ENCODE results near the gene NEO1. TPM values are rescaled to one million over a fixed set of nuclear protein-coding genes. Genes with fewer than 3 reads are reported as not detected.

Gene NEO1
- total RNA-seq, 1 donor from 2014 or later: 31.0 TPM

DNA sequence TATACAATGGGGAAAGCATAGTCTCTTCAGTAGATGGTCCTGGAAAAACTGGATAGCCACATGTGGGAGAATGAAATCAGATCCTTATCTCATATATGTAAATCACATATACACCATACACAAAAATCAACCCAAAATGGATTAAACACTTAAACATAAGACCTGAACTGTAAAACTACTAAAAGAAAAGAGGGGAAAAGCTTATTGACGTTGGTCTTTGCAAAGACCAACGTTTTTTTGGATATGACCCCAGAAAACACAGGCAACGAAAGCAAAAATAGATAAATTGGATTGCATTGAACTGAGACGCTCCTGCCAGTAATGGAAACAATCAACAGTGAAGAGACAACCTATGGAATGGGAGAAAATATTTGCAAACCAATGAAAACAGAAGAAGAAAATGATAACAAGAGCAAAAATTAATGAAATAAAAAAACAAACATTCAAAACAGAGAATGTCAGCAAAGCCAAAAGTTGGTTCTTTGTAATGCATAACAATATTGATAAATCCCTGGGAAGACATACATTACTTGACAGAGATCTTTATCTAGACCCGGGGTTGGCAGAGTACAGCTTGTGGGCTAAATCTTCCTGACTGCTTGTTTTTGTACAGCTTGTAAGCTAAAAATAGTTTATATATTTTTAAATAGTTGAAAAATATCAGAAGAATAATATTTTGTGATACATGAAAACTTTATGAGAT lies 86.9 kb downstream of the NEO1 start:
- no peak overlapping the region for H3K4me3 ChIP-seq (ENCODE audit: low read depth, low read length)
- TF ChIP-seq, protein P1, sequence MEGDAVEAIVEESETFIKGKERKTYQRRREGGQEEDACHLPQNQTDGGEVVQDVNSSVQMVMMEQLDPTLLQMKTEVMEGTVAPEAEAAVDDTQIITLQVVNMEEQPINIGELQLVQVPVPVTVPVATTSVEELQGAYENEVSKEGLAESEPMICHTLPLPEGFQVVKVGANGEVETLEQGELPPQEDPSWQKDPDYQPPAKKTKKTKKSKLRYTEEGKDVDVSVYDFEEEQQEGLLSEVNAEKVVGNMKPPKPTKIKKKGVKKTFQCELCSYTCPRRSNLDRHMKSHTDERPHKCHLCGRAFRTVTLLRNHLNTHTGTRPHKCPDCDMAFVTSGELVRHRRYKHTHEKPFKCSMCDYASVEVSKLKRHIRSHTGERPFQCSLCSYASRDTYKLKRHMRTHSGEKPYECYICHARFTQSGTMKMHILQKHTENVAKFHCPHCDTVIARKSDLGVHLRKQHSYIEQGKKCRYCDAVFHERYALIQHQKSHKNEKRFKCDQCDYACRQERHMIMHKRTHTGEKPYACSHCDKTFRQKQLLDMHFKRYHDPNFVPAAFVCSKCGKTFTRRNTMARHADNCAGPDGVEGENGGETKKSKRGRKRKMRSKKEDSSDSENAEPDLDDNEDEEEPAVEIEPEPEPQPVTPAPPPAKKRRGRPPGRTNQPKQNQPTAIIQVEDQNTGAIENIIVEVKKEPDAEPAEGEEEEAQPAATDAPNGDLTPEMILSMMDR (conservative IDR thresholded peaks at IDR 0.05; ENCODE audit: low read depth, low read length): no peak
- DNase-seq (ENCODE audit: low read depth): no peak

DNA sequence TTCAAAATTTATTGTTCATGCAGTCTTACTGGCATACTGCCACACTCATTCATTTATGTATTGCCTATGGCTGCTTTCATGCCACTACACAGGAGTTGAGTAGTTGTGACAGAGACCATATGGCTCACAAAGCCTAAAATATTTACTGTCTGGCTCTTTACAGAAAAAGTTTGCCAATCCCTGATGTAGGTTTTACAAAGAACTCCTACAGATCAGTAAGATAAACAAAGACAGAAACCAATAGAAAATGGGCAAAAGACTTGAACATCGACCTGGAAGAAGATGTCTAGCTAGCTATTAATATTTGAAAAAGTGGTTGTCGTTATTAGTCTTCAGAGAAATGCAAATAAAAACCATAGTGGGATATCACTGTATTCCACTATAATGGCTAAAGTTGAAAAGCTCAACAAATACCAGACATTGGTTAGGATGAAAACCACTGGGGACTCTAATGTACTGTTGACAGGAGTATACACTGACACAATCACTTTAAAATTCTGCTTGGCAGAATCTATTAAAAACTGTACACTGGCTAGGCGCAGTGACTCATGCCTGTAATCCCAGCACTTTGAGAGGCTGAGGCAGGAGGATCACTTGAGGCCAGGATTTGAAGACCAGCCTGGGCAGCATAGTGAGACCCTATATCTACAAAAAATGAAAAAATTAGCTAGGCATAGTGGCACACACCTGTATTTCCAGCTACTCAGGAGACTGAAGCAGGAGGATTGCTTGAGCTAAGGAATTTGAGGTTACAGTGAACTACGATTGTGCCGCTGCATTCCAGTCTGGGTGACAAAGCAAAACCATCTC lies 87.7 kb downstream of the NEO1 start:
- no peak for DNase-seq (ENCODE audit: low read depth)
- TF ChIP-seq, protein P1 (conservative IDR thresholded peaks at IDR 0.05; ENCODE audit: low read depth, low read length): no peak
- no peak overlapping the region for H3K4me3 ChIP-seq (ENCODE audit: low read depth, low read length)

DNA sequence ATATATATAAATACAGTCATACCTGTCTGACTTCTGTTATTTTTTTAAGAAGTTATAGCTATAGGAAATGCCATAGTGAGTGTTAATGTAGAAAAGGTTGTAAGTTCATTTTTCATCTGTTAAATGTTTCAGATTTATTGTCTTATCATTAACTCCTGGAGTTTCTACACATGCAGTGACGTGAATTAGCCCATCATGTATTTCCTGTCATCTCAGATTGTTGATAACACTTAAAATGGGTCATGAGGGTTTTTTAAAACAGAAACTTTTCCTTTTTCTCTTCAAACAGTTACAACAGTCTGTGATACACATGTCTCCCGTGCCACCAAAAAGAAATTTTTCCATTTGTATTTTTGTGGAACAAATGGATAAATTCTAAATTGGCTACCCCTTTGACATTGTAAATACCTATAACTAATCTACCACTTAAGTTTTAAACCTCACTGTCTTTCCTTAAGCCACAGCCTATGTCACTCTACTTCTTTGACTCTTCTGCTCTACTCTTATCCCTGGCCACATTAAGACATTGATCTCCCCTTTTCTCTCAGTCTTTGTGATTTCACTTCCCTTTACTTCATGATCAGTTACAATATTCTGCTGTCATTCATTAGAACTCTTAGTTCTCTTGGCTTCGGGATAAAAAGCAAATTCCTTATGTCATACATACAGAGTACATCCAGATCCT lies 89.1 kb downstream of the NEO1 start:
- no peak for DNase-seq (ENCODE audit: low read depth)
- TF ChIP-seq, protein P1 (conservative IDR thresholded peaks at IDR 0.05; ENCODE audit: low read depth, low read length): no peak
- no peak overlapping the region for H3K4me3 ChIP-seq (ENCODE audit: low read depth, low read length)

DNA sequence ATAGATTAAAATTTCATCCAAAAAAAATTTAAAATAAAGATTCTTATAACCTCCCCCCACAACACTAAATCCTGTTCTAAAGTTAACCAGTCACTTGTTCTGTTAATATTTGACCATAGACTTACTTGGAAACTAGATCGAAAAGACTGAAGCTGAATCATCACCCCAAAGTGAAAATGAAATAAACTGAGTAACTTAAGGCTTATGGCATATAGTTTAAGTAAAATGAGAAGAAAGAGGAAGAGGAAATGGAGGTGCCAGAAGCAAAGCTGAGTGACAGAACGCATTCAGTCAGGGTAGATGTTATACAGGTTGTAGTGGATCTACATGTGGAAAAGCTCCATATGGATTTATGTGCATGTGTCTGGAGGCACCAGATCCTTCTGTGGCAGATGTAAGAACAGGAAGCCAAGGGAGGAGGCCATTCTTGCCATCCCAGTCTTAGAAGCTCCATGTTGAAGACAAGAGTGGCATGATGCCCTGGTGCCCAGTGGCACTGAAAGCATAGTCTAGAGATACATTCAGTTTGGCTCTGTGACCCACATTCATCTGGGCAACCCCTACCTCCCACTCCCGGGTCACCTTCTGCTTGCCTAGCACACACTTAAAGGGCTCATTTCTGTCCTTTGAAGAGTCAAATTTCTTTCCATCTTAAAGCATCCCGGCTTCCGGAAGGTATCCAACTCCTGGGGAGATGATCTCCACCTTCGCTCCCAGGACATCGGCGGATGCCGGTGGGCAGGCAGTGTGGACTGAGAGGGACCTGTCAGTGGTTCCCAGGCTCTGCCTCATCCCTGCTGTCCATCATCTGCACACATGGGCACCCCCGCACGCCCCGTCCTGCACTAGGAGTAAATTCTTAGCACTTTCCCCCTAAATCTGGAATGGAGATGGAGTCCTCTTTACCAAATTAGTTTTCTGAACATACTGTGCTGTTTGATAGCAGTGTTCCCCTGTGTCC lies 90.8 kb downstream of the NEO1 start:
- TF ChIP-seq, protein P1 (conservative IDR thresholded peaks at IDR 0.05; ENCODE audit: low read depth, low read length): no peak
- peak overlapping the region; percentile 35 for H3K4me3 ChIP-seq (ENCODE audit: low read depth, low read length)
- peak; percentile 62 for DNase-seq (ENCODE audit: low read depth)

DNA sequence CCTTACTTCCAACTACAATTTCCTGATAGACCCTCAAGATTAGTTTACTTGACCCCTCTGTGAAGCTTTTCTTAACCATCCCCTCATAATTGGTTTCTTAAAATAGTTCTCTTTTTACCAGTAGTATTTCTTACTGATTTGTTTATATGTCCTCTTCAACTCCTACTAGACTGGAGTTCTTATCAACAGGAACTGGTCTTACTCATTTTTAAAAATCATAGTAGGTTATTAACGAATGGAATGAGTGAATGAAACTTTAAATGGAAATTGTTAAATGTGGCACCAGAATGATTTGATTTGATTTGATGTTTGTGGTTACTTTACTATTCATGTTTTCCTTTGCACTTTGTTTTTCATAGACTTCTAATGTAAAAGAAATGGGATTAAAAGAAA lies 91.5 kb downstream of the NEO1 start:
- no peak for DNase-seq (ENCODE audit: low read depth)
- TF ChIP-seq, protein P1 (conservative IDR thresholded peaks at IDR 0.05; ENCODE audit: low read depth, low read length): no peak
- H3K4me3 ChIP-seq (ENCODE audit: low read depth, low read length): no peak overlapping the region

DNA sequence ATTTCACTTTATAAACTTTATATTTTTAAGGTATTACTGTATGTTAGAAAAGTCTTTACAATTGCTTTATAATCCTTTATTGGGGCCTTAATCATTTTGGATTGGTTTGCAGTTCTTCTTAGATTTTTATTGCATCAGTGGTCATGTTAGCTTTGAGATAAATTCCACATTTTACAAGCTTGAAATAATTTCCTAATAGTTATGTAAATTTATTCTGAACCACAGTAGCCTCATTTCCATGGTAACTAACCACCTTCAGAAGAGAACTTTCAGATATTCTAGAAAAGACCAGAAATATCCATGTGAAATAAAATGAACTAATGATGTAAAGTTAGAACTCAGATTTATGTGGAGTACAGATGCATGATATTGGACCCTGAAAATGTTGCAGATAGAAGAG lies 94.2 kb downstream of the NEO1 start:
- no peak for DNase-seq (ENCODE audit: low read depth)
- TF ChIP-seq, protein P1 (conservative IDR thresholded peaks at IDR 0.05; ENCODE audit: low read depth, low read length): no peak
- H3K4me3 ChIP-seq (ENCODE audit: low read depth, low read length): no peak overlapping the region

All from epithelial cell of proximal tubule (primary cell).